Measurements from ENCODE around the gene TMEM270.
"Not testable (repeated sequence)": the region's sequence is repeated elsewhere in the genome, so short reads cannot be mapped to it uniquely, and the experiment has no call there.

TMEM270 gene

GRCh38 chr7:73861305-73861704, 346 bp downstream of the TMEM270 start:
- DNase-seq: no peak

- no peak for DNase-seq
Observed at GRCh38 chr7:73864981-73865711, 4.2 kb downstream of the TMEM270 start.

- no peak for DNase-seq
Observed at GRCh38 chr7:73865738-73866445, 4.9 kb downstream of the TMEM270 start.

GRCh38 chr7:73866446-73866767, 5.4 kb downstream of the TMEM270 start:
- no peak for DNase-seq

- DNase-seq: no peak
Observed at GRCh38 chr7:73869011-73869798, 8.2 kb downstream of the TMEM270 start.

- no peak for DNase-seq
Observed at GRCh38 chr7:73870041-73870492, 9.1 kb downstream of the TMEM270 start.

GRCh38 chr7:73871163-73872011, 10.4 kb downstream of the TMEM270 start:
- DNase-seq: no peak

- DNase-seq: no peak
Observed at GRCh38 chr7:73872056-73872908, 11.3 kb downstream of the TMEM270 start.

- no peak for DNase-seq
Observed at GRCh38 chr7:73876361-73876760, 15.4 kb downstream of the TMEM270 start.

GRCh38 chr7:73876973-73877372, 16.0 kb downstream of the TMEM270 start:
- no peak for DNase-seq

- DNase-seq: no peak
Observed at GRCh38 chr7:73879977-73880681, 19.2 kb downstream of the TMEM270 start.

- DNase-seq: no peak
Observed at GRCh38 chr7:73880755-73881328, 19.9 kb downstream of the TMEM270 start.

GRCh38 chr7:73881352-73882046, 20.5 kb downstream of the TMEM270 start:
- DNase-seq: no peak

- no peak for DNase-seq
Observed at GRCh38 chr7:73882047-73882402, 21.1 kb downstream of the TMEM270 start.

GRCh38 chr7:73884867-73885422, 24.0 kb downstream of the TMEM270 start:
- not testable (repeated sequence) for DNase-seq

GRCh38 chr7:73885433-73885974, 24.5 kb downstream of the TMEM270 start:
- DNase-seq: no peak

GRCh38 chr7:73885975-73886798, 25.2 kb downstream of the TMEM270 start:
- DNase-seq: no peak

GRCh38 chr7:73887762-73888161, 26.8 kb downstream of the TMEM270 start:
- no peak for DNase-seq

GRCh38 chr7:73888959-73889358, 28.0 kb downstream of the TMEM270 start:
- DNase-seq: no peak
